Vagina (tissue), 2 donors: ENCODE measurements around the gene CCDC102A.

Experiments used
- CTCF ChIP-seq, 3 experiments: fragments of 450-650 bp in 2 of 3; fragments of 200-600 bp in 1 of 3; sonication (generic) in 1 of 3; IDR thresholded peaks; one replicate each; pipeline ENCODE4 v1.5.1; 2017 to 2019; ENCODE audit warnings: antibody characterized with exemption in 3 of 3, mild to moderate bottlenecking in 2 of 3, moderate library complexity in 2 of 3
- POLR2A ChIP-seq, 2 donors: fragments of 450-650 bp; IDR thresholded peaks; one replicate each; pipeline ENCODE4 v1.6.1; 2017; ENCODE audit warnings: antibody characterized with exemption in 2 of 2, mild to moderate bottlenecking in 2 of 2, moderate library complexity in 2 of 2

- TF ChIP-seq POLR2A (IDR thresholded peaks at IDR 0.05) (no peak), CTCF (IDR thresholded peaks at IDR 0.05) (no peak)
Observed at GRCh38 chr16:57486858-57487834, 49.2 kb downstream of the CCDC102A start.
